GM23338 (cell line): ENCODE results near the gene IL24. TPM values are rescaled to one million over a fixed set of nuclear protein-coding genes. Genes with fewer than 3 reads are reported as not detected.

ENCODE experiments used
- ATAC-seq: fragments of 200-7000 bp; cut with Tn5 transposase; 3 replicates; pipeline ENCODE4 v1.9.1; 2020
- DNase-seq: peaks from one replicate; pipeline ENCODE4 v3.0.0-alpha.2; 2015; ENCODE audit warnings: low spot score
- H2AFZ ChIP-seq: fragments of 200-600 bp; sonication (generic); 2 replicates; pipeline ENCODE4 v1.8.0; 2016; ENCODE audit warnings: antibody characterized with exemption, mild to moderate bottlenecking, moderate library complexity
- H3F3A ChIP-seq: fragments of 200-600 bp; sonication (generic); replicated peaks from 2 replicates; pipeline ENCODE4 v1.8.0; 2017; ENCODE audit warnings: antibody characterized with exemption, mixed run types, low read depth
- H3K27ac ChIP-seq: fragments of 200-600 bp; sonication (generic); 2 replicates; pipeline ENCODE4 v1.6.1; 2016; ENCODE audit warnings: low read depth
- H3K27me3 ChIP-seq: fragments of 200-600 bp; sonication (generic); 2 replicates; pipeline ENCODE4 v1.8.0; 2016; ENCODE audit warnings: mild to moderate bottlenecking, mixed run types, moderate library complexity; ENCODE audit not compliant: insufficient read depth
- H3K36me3 ChIP-seq: fragments of 200-600 bp; sonication (generic); 2 replicates; pipeline ENCODE4 v1.8.0; 2016; ENCODE audit warnings: mild to moderate bottlenecking; ENCODE audit not compliant: insufficient read depth
- H3K4me1 ChIP-seq: fragments of 200-600 bp; sonication (generic); 2 replicates; pipeline ENCODE4 v1.8.0; 2016; ENCODE audit warnings: mild to moderate bottlenecking, moderate library complexity; ENCODE audit not compliant: insufficient read depth
- H3K4me2 ChIP-seq: fragments of 200-600 bp; sonication (generic); 2 replicates; pipeline ENCODE4 v1.7.1; 2017; ENCODE audit warnings: mixed run types
- H3K4me3 ChIP-seq: fragments of 200-600 bp; sonication (generic); 2 replicates; pipeline ENCODE4 v1.6.1; 2016; ENCODE audit warnings: mixed run types
- H3K79me2 ChIP-seq: fragments of 200-600 bp; sonication (generic); replicated peaks from 2 replicates; pipeline ENCODE4 v1.8.0; 2017; ENCODE audit warnings: mild to moderate bottlenecking; ENCODE audit not compliant: insufficient read depth
- H3K9me2 ChIP-seq: fragments of 200-600 bp; sonication (generic); 2 replicates; pipeline ENCODE4 v1.8.0; 2017; ENCODE audit not compliant: insufficient read depth
- H4K20me1 ChIP-seq: fragments of 200-600 bp; sonication (generic); replicated peaks from 2 replicates; pipeline ENCODE4 v1.8.0; 2017; ENCODE audit warnings: mild to moderate bottlenecking; ENCODE audit not compliant: insufficient read depth
- H3K27ac Mint-ChIP-seq: 2 replicates; pipeline ENCODE4 v1.8.0; 2020; ENCODE audit warnings: inconsistent platforms, mild to moderate bottlenecking, moderate library complexity, mixed read lengths
- H3K27me3 Mint-ChIP-seq: 3 replicates; pipeline ENCODE4 v1.8.0; 2022; ENCODE audit warnings: low read depth, mild to moderate bottlenecking, moderate library complexity, mixed read lengths, inconsistent platforms; ENCODE audit not compliant: insufficient read depth, poor library complexity
- H3K36me3 Mint-ChIP-seq: 3 replicates; pipeline ENCODE4 v1.8.0; 2021; ENCODE audit warnings: low read depth, mild to moderate bottlenecking, inconsistent platforms, moderate library complexity, mixed read lengths
- H3K4me1 Mint-ChIP-seq: 3 replicates; pipeline ENCODE4 v1.8.0; 2020; ENCODE audit warnings: mild to moderate bottlenecking, inconsistent platforms, mixed read lengths
- H3K4me3 Mint-ChIP-seq: 3 replicates; pipeline ENCODE4 v1.8.0; 2021; ENCODE audit warnings: moderate library complexity, mild to moderate bottlenecking, inconsistent platforms, mixed read lengths
- H3K9me3 Mint-ChIP-seq: 3 replicates; pipeline ENCODE4 v1.8.0; 2020; ENCODE audit warnings: moderate library complexity, mild to moderate bottlenecking, inconsistent platforms, mixed read lengths
- CREB1 ChIP-seq: fragments of 250-450 bp; sonication (Bioruptor Pico); IDR thresholded peaks from 2 replicates; pipeline ENCODE4 v1.5.0; 2020; ENCODE audit warnings: low read depth, mild to moderate bottlenecking, moderate library complexity
- EZH2phosphoT487 ChIP-seq: fragments of 200-600 bp; sonication (generic); IDR thresholded peaks from one replicate; pipeline ENCODE4 v1.8.1; 2018; ENCODE audit warnings: antibody characterized with exemption; ENCODE audit not compliant: unreplicated experiment
- JUNB ChIP-seq: IDR thresholded peaks from one replicate; pipeline ENCODE4 v1.6.1; 2016; ENCODE audit warnings: antibody characterized with exemption; ENCODE audit not compliant: unreplicated experiment
- NANOG ChIP-seq: IDR thresholded peaks from 2 replicates; pipeline ENCODE4 v1.6.1; 2016; ENCODE audit warnings: antibody characterized with exemption, borderline replicate concordance
- STAT1 ChIP-seq: IDR thresholded peaks from one replicate; pipeline ENCODE4 v1.6.1; 2016; ENCODE audit warnings: antibody characterized with exemption; ENCODE audit not compliant: unreplicated experiment
- ZNF114 ChIP-seq: fragments of 250-450 bp; sonication (Bioruptor Pico); IDR thresholded peaks from 2 replicates; pipeline ENCODE4 v1.5.0; 2020; ENCODE audit warnings: mild to moderate bottlenecking, moderate library complexity
- ZNF331 ChIP-seq: fragments of 250-450 bp; sonication (Bioruptor Pico); IDR thresholded peaks from 2 replicates; pipeline ENCODE4 v1.5.0; 2020; ENCODE audit warnings: low read depth, mild to moderate bottlenecking, moderate library complexity
- polyA plus RNA-seq: library from polyadenylated mRNA; unstranded; fragments of >200 nt; fragmentation: Nextera tagmentation; extraction: Ambion mirVana; gene quantifications from 2 replicates; pipeline ENCODE4 v1.2.1, GENCODE V29; 2016
- total RNA-seq: library from RNA; depleted of rRNA; stranded (reverse); fragments of >200 nt; shearing (Covaris generic); gene quantifications from 2 replicates; pipeline ENCODE4 v1.2.3, GENCODE V29; 2014
- TF ChIP-seq, protein P1 (sequence below): IDR thresholded peaks from 2 replicates; pipeline ENCODE4 v1.6.1; 2016; ENCODE audit warnings: antibody characterized with exemption
- TF ChIP-seq, protein P2 (sequence below), 2 experiments: fragments of 200-600 bp in 1 of 2; sonication (generic) in 1 of 2; conservative IDR thresholded peaks; 2 replicates each; pipeline versions ENCODE4 v1.5.1 to v1.6.1; 2016 to 2017; ENCODE audit warnings: antibody characterized with exemption in 2 of 2, low read depth in 2 of 2, mild to moderate bottlenecking in 2 of 2, moderate library complexity in 1 of 2
- TF ChIP-seq, protein P3 (sequence below): fragments of 250-450 bp; sonication (Bioruptor Pico); IDR thresholded peaks from 2 replicates; pipeline ENCODE4 v1.5.0; 2020; ENCODE audit warnings: mild to moderate bottlenecking, moderate library complexity

IL24 gene
- total and polyA plus RNA-seq, 2 experiments from 2014 or later = not detected

DNA sequence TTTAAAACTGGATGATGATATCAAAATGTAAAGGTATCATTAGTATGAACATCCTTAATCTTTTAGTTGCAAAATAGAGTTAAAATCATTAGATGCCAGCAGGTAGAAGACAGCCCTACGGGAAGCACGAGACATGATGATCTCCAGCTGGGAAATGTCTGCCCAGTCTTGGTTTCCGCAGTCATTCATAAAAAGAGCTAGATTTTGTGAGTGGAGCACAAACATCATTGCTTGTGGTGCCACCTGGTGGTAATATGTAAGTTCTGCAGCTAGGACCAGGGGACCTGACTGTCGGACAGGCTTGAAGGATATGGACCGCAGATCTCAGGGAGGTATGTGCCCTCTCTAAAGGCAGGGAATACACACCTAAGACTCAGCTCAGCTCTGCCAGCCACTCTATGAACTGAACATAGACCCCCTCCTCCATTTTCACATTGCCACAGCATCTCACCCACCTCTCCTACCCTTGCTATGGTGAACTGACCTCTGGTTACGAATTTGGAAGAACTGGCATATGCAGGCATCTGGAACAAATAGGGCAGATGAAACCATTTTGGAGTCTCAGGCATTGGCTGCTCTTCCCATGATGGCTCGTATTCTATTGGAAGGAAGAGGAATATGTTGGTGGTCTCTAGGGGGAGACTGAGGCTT lies 15.3 kb downstream of the IL24 start:
- Histone ChIP-seq H3K27ac (no peak overlapping the region), H3K9me2 (0 out of 2 replicates have a peak, but pooled peaks cover 4% of the 10 kb centered on the region), H3K27me3 (peaks cover 30% of the 10 kb centered on the region), H3K36me3 (no peaks in the 10 kb centered on the region), H3K79me2 (no peaks in the 10 kb centered on the region), H3F3A (peaks cover 6% of the 10 kb centered on the region; the same call in 1 of the 2 replicates), H2AFZ (peak overlapping the region; percentile 35; the same call in 1 of the 2 replicates), H4K20me1 (no peaks in the 10 kb centered on the region), H3K4me3 (no peak overlapping the region), H3K4me1 (peaks cover 4% of the 10 kb centered on the region), H3K4me2 (no peak overlapping the region)
- peak; percentile 8; the same call in 2 of the 3 replicates for ATAC-seq
- no peak for TF ChIP-seq CREB1 (CRISPR knock-in tag)
- TF ChIP-seq, protein P1, sequence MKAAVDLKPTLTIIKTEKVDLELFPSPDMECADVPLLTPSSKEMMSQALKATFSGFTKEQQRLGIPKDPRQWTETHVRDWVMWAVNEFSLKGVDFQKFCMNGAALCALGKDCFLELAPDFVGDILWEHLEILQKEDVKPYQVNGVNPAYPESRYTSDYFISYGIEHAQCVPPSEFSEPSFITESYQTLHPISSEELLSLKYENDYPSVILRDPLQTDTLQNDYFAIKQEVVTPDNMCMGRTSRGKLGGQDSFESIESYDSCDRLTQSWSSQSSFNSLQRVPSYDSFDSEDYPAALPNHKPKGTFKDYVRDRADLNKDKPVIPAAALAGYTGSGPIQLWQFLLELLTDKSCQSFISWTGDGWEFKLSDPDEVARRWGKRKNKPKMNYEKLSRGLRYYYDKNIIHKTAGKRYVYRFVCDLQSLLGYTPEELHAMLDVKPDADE = no peak
- TF ChIP-seq, protein P2, sequence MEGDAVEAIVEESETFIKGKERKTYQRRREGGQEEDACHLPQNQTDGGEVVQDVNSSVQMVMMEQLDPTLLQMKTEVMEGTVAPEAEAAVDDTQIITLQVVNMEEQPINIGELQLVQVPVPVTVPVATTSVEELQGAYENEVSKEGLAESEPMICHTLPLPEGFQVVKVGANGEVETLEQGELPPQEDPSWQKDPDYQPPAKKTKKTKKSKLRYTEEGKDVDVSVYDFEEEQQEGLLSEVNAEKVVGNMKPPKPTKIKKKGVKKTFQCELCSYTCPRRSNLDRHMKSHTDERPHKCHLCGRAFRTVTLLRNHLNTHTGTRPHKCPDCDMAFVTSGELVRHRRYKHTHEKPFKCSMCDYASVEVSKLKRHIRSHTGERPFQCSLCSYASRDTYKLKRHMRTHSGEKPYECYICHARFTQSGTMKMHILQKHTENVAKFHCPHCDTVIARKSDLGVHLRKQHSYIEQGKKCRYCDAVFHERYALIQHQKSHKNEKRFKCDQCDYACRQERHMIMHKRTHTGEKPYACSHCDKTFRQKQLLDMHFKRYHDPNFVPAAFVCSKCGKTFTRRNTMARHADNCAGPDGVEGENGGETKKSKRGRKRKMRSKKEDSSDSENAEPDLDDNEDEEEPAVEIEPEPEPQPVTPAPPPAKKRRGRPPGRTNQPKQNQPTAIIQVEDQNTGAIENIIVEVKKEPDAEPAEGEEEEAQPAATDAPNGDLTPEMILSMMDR (conservative IDR thresholded peaks at IDR 0.05; ENCODE audit: low read depth in 2 of 2) = peak; percentile 75 to 89
- H3K9me3 Mint-ChIP-seq = no peaks in the 10 kb centered on the region
- H3K27me3 Mint-ChIP-seq = peaks cover 19% of the 10 kb centered on the region
- no peak overlapping the region for H3K27ac Mint-ChIP-seq
- DNase-seq = peak; percentile 82
- peaks cover 12% of the 10 kb centered on the region; the same call in 2 of the 3 replicates for H3K4me1 Mint-ChIP-seq
- H3K4me3 Mint-ChIP-seq = no peak overlapping the region
- no peaks in the 10 kb centered on the region for H3K36me3 Mint-ChIP-seq

DNA sequence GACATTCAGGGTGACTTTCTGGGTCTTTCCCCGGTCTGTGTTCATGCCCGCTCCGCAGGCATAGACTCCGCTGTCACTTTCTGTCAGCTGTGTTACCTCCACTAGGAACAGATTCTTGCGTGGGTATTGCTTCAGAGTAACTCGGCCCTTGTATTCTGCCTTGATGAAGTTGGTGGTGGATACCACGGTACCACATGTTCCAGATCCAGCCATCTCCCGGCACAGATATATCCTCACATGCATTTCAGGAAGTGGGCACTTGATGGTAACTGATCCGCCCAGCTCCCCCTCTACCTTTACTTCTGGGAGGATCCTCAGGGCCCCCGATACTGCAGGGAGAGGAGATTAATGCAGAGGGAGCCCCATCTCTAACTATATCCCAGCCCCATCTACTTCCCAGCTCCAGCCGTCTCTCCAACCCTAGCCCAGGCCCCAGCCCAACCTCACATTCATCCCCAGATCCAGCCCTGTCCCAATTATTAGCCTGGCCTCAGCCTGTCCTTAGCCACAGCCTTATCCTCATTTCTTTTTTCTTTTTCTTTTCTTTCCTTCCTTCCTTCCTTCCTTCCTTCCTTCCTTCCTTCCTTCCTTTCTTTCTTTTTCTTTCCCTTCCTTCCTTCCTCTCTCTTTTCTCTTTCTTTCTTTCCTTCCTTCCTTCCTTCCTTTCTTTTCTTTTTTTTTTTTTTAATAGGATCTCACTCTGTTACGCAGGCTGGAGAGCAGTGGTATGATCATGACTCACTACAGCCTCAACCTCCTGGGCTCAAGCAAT lies 16.7 kb downstream of the IL24 start:
- H3K27me3 Mint-ChIP-seq = peaks cover 9% of the 10 kb centered on the region
- peaks cover 1% of the 10 kb centered on the region; the same call in 2 of the 3 replicates for H3K4me1 Mint-ChIP-seq
- H3K4me1 ChIP-seq = peaks cover under 1% of the 10 kb centered on the region
- no peak overlapping the region for H3K4me3 ChIP-seq
- no peak for ATAC-seq
- peaks cover 16% of the 10 kb centered on the region for H3K27me3 ChIP-seq
- no peaks in the 10 kb centered on the region for H4K20me1 ChIP-seq
- H3K9me2 ChIP-seq = no peaks in the 10 kb centered on the region
- no peak for DNase-seq
- H3K36me3 ChIP-seq = no peaks in the 10 kb centered on the region
- no peak overlapping the region for H3K4me3 Mint-ChIP-seq
- no peak overlapping the region for H3K27ac ChIP-seq
- H3K4me2 ChIP-seq = no peak overlapping the region
- H3K79me2 ChIP-seq = no peaks in the 10 kb centered on the region
- H3K27ac Mint-ChIP-seq = no peak overlapping the region
- no peaks in the 10 kb centered on the region for H3K36me3 Mint-ChIP-seq
- H2AFZ ChIP-seq = no peak overlapping the region
- no peaks in the 10 kb centered on the region for H3K9me3 Mint-ChIP-seq
- peaks cover 6% of the 10 kb centered on the region; the same call in 1 of the 2 replicates for H3F3A ChIP-seq
- TF ChIP-seq ZNF114 (no peak), CREB1 (CRISPR knock-in tag) (no peak), STAT1 (no peak), NANOG (no peak), EZH2phosphoT487 (no peak), ZNF331 (CRISPR knock-in tag) (no peak), JUNB (no peak)
- TF ChIP-seq, protein P3, sequence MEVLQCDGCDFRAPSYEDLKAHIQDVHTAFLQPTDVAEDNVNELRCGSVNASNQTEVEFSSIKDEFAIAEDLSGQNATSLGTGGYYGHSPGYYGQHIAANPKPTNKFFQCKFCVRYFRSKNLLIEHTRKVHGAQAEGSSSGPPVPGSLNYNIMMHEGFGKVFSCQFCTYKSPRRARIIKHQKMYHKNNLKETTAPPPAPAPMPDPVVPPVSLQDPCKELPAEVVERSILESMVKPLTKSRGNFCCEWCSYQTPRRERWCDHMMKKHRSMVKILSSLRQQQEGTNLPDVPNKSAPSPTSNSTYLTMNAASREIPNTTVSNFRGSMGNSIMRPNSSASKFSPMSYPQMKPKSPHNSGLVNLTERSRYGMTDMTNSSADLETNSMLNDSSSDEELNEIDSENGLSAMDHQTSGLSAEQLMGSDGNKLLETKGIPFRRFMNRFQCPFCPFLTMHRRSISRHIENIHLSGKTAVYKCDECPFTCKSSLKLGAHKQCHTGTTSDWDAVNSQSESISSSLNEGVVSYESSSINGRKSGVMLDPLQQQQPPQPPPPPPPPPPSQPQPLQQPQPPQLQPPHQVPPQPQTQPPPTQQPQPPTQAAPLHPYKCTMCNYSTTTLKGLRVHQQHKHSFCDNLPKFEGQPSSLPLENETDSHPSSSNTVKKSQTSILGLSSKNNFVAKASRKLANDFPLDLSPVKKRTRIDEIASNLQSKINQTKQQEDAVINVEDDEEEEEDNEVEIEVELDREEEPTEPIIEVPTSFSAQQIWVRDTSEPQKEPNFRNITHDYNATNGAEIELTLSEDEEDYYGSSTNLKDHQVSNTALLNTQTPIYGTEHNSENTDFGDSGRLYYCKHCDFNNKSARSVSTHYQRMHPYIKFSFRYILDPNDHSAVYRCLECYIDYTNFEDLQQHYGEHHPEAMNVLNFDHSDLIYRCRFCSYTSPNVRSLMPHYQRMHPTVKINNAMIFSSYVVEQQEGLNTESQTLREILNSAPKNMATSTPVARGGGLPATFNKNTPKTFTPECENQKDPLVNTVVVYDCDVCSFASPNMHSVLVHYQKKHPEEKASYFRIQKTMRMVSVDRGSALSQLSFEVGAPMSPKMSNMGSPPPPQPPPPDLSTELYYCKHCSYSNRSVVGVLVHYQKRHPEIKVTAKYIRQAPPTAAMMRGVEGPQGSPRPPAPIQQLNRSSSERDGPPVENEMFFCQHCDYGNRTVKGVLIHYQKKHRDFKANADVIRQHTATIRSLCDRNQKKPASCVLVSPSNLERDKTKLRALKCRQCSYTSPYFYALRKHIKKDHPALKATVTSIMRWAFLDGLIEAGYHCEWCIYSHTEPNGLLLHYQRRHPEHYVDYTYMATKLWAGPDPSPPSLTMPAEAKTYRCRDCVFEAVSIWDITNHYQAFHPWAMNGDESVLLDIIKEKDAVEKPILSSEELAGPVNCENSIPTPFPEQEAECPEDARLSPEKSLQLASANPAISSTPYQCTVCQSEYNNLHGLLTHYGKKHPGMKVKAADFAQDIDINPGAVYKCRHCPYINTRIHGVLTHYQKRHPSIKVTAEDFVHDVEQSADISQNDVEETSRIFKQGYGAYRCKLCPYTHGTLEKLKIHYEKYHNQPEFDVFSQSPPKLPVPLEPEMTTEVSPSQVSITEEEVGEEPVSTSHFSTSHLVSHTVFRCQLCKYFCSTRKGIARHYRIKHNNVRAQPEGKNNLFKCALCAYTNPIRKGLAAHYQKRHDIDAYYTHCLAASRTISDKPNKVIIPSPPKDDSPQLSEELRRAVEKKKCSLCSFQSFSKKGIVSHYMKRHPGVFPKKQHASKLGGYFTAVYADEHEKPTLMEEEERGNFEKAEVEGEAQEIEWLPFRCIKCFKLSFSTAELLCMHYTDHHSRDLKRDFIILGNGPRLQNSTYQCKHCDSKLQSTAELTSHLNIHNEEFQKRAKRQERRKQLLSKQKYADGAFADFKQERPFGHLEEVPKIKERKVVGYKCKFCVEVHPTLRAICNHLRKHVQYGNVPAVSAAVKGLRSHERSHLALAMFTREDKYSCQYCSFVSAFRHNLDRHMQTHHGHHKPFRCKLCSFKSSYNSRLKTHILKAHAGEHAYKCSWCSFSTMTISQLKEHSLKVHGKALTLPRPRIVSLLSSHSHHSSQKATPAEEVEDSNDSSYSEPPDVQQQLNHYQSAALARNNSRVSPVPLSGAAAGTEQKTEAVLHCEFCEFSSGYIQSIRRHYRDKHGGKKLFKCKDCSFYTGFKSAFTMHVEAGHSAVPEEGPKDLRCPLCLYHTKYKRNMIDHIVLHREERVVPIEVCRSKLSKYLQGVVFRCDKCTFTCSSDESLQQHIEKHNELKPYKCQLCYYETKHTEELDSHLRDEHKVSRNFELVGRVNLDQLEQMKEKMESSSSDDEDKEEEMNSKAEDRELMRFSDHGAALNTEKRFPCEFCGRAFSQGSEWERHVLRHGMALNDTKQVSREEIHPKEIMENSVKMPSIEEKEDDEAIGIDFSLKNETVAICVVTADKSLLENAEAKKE (CRISPR knock-in tag) = no peak
